IPS-15b (cell line): ENCODE results near the gene RNLS.

Source experiments
- H3K27me3 ChIP-seq: one replicate; pipeline ENCODE4 v1.6.1; 2013; ENCODE audit warnings: low read length; ENCODE audit not compliant: control insufficient read depth, insufficient read depth
- H3K36me3 ChIP-seq: one replicate; pipeline ENCODE4 v1.6.1; 2013; ENCODE audit warnings: low read length; ENCODE audit not compliant: control insufficient read depth, insufficient read depth
- H3K4me1 ChIP-seq: one replicate; pipeline ENCODE4 v1.6.1; 2013; ENCODE audit warnings: mild to moderate bottlenecking, low read length; ENCODE audit not compliant: control insufficient read depth, insufficient read depth
- H3K4me3 ChIP-seq: one replicate; pipeline ENCODE4 v1.5.1; 2013; ENCODE audit warnings: low read depth, low read length
- H3K9ac ChIP-seq: one replicate; pipeline ENCODE4 v1.6.1; 2013; ENCODE audit warnings: low read depth, mild to moderate bottlenecking, low read length
- H3K9me3 ChIP-seq: one replicate; pipeline ENCODE4 v1.6.1; 2013; ENCODE audit warnings: mild to moderate bottlenecking, low read length; ENCODE audit not compliant: control insufficient read depth, insufficient read depth

The RNLS gene

DNA sequence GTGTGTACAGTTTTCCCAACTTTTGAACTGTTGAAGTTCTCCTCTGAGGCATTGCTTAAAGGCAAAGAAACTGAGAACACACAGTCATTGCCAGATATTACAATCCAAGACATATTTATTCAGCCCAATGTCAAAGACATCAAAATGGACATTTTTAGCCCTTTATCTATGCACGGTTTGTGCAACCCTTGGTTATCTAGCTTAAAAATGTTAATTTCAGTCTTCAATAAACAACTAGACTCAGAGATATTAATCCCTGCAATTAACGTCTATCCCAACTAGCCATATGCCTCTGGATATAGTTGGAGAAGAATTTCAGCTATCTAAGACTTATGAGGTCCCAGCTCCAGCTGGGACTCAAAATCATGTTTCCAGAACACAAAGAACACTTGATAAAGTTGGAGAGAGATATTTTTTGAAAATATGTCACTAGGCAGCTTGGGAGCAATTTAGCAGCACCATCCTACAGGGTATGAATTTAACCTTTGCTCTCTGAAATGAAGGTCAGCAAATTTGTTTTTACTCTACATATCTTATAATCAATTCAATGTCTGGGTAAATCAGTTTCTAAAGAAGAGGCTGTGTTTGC is 357.0 kb downstream of the RNLS start:
- Histone ChIP-seq H3K9ac (no peak overlapping the region), H3K4me3 (no peak overlapping the region), H3K9me3 (no peaks in the 10 kb centered on the region), H3K4me1 (no peaks in the 10 kb centered on the region), H3K36me3 (no peaks in the 10 kb centered on the region), H3K27me3 (no peaks in the 10 kb centered on the region)
